ENCODE results near the gene ZNF239.
"Not testable (repeated sequence)": the region's sequence is repeated elsewhere in the genome, so short reads cannot be mapped to it uniquely, and the experiment has no call there.

The ZNF239 gene

DNA sequence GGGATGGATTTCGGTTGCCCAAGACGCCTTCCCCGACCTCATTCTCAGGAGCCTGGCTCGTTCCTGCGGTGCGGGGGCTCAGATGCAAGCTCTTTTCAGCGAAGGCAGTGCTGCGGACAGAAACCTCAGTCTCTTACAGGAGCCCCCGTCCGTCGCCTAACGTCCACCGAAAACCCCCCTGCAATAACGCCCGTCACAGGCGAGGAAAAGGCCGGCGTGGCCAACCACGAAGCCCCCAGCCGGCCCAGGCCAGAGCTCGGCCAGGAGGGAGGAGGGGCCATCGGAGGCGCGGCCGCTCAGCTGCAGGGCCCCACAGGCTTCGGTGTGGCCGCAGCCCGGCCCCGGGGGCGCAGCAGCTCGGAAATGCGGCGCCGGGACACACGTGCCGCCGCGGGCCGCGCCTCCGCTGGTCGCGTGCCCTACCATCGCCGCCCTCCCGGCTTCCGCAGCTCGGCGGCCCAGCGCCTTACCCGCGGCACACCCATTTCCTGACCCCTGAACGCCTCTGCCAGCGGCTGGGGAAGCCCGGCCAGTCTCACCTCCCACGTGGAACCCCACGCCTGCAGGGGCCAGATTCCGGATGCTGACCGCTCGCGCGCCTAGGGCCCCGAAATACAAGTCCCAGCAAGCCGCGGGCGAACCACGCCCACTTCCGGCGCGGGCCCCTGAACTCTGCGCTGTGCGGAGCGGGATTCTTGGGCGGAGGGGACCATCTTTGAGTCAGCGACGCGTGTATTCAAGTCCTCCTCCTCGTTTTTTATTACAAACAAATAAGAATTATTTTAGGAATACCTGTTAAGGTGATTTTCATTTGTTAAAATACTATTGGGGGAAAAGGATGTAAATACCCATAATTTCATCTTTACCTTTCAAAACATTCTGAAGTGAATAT, at the start of gene ZNF239:
TSS of gene ZNF239 (minus strand) at position 616 of the 892 bp plus-strand sequence. CDS start 16,537 bp downstream, outside the sequence.
- TF ChIP-seq JUND (IDR thresholded peaks at IDR 0.05; ENCODE audit: low read depth) = no peak
- in situ Hi-C loops (cut with HindIII; ENCODE audit: low pct_unique_long_range_greater_than_20kb, low sequenced_read_pairs) = no loop called here
- DNase-seq (ENCODE audit: low read depth in 1 of 2, low spot score in 1 of 2) = peak; percentile 54 to 92

DNA sequence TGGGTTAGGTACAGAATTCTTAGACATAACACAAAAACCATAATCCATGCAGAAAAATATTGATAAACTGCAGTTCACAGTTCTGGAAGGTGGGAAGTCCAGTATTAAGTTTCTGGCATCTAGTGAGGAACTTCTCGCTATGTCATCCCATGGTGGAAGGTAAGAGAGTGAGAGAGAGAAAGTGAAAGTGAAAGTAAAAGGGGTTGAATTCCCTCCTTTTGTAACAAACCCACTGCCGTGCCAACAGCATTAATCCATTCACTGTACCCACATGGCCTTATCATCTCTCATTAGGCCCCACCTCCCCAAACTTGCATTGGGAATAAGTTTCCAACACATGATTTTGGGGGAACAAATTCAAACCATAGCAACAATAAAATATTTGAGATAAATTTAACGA, 48.9 kb upstream of the ZNF239 start:
- in situ Hi-C loops (cut with HindIII; ENCODE audit: low pct_unique_long_range_greater_than_20kb, low sequenced_read_pairs) = no loop called here
- no peak for DNase-seq (ENCODE audit: low read depth in 1 of 2, low spot score in 1 of 2)
- TF ChIP-seq JUND (IDR thresholded peaks at IDR 0.05; ENCODE audit: low read depth) = no peak

DNA sequence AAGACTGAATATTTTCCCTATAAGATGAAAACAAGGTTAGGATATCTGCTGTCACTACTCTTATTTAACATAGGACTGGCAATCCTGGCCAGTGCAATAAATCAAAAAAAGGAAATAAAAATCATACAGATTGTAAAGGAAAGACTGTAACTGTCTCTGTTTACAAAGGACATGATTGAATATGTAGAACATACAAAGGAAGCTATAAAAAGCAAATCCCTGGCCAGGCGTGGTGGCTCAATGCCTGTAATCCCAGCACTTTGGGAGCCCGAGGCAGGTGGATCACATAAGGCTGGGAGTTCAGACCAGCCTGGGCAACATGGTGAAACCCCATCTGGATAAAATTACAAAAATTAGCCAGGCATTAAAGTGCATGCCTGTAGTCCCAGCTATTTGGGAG, 47.6 kb upstream of the ZNF239 start:
- in situ Hi-C loops (cut with HindIII; ENCODE audit: low pct_unique_long_range_greater_than_20kb, low sequenced_read_pairs) = no loop called here
- TF ChIP-seq JUND (IDR thresholded peaks at IDR 0.05; ENCODE audit: low read depth) = no peak
- no peak for DNase-seq (ENCODE audit: low read depth in 1 of 2, low spot score in 1 of 2)

DNA sequence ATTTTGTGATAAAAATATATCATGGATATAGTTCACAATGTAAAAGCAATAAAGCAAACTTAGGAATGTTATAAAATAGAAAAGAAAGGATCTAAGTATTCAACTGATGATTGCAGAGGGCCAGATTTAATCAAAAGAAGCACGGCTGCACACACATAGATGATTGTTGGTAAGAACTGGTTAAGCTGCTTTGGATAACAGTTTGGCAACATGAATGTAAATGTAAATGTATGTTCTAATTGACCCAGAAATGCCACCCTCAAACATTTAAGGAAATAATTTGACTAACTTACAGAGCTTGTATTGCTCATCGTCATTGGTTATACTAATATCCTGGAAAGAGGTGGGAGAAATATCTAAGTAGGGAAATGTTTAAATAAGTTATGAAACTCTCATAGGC, 45.0 kb upstream of the ZNF239 start:
- TF ChIP-seq JUND (IDR thresholded peaks at IDR 0.05; ENCODE audit: low read depth) = no peak
- in situ Hi-C loops (cut with HindIII; ENCODE audit: low pct_unique_long_range_greater_than_20kb, low sequenced_read_pairs) = no loop called here
- peak in 1 of 2 experiments; percentile 58 for DNase-seq (ENCODE audit: low read depth in 1 of 2, low spot score in 1 of 2)

DNA sequence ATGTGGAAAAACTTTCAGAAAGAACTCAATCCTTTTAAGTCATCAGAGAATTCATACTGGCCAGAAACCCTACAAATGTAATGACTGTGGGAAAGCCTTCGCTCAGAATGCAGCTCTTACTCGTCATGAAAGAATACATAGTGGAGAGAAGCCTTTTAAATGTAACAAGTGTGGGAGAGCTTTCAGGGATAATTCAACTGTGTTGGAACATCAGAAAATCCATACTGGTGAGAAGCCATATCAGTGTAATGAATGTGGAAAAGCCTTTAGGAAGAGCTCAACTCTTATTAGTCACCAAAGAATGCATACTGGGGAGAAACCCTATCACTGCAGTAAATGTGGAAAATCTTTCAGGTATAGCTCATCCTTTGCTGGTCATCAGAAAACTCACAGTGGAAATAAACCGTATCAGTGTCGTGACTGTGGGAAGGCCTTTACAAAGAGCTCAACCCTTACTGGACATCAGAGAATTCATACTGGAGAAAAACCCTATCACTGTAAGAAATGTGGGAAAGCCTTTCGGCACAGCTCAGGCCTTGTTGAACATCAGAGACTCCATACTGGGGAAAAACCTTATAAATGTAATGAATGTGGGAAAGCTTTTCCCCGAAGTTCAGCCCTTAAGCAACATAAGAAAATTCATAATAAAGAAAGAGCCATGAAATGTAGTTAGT, 42.4 kb upstream of the ZNF239 start:
- no peak for TF ChIP-seq JUND (IDR thresholded peaks at IDR 0.05; ENCODE audit: low read depth)
- in situ Hi-C loops (cut with HindIII; ENCODE audit: low pct_unique_long_range_greater_than_20kb, low sequenced_read_pairs) = no loop called here

DNA sequence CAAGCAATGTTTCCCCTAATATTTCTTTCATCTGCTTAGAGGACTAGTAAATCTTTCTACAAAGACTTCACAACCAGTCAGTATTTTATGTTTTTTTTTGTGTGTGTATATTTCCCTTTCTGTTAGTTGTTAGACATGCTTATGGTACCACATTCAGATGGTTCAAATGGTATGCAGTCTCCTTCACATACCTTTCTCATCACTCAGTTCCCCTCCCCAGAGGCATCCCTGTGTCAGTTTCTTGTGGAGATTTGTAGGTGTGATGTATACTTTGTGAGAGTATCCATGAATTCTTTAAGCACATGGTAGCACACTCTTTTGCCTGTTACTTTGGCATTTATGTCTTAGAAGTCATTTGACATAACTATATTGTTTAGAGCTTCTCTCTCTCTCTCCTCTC, 36.2 kb upstream of the ZNF239 start:
- in situ Hi-C loops (cut with HindIII; ENCODE audit: low pct_unique_long_range_greater_than_20kb, low sequenced_read_pairs) = no loop called here
- TF ChIP-seq JUND (IDR thresholded peaks at IDR 0.05; ENCODE audit: low read depth) = no peak

More for the DNA sequence above, 42.4 kb upstream of the ZNF239 start:
- no peak for DNase-seq (ENCODE audit: low read depth in 1 of 2, low spot score in 1 of 2)

DNA sequence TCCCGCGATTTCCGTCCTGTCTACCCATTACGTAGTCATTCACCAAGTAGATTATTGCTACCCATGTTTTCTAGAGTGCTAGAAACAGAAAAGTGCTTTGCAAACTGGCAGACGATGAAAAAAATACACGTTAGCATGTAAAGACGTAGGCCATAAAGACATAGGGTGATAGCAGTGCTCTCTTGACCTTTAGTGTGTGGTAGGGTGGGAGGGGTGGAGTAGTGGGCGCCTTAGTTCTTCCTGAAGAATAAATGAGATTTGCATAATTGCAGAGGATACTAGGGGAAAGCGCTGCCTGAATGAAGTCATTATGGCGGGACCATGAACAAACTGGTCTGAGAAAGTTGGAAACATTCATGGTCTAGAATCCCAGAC, 32.8 kb upstream of the ZNF239 start:
- in situ Hi-C loops (cut with HindIII; ENCODE audit: low pct_unique_long_range_greater_than_20kb, low sequenced_read_pairs) = no loop called here
- no peak for DNase-seq (ENCODE audit: low read depth in 1 of 2, low spot score in 1 of 2)
- TF ChIP-seq JUND (IDR thresholded peaks at IDR 0.05; ENCODE audit: low read depth) = no peak

More for the DNA sequence above, 36.2 kb upstream of the ZNF239 start:
- no peak for DNase-seq (ENCODE audit: low read depth in 1 of 2, low spot score in 1 of 2)

DNA sequence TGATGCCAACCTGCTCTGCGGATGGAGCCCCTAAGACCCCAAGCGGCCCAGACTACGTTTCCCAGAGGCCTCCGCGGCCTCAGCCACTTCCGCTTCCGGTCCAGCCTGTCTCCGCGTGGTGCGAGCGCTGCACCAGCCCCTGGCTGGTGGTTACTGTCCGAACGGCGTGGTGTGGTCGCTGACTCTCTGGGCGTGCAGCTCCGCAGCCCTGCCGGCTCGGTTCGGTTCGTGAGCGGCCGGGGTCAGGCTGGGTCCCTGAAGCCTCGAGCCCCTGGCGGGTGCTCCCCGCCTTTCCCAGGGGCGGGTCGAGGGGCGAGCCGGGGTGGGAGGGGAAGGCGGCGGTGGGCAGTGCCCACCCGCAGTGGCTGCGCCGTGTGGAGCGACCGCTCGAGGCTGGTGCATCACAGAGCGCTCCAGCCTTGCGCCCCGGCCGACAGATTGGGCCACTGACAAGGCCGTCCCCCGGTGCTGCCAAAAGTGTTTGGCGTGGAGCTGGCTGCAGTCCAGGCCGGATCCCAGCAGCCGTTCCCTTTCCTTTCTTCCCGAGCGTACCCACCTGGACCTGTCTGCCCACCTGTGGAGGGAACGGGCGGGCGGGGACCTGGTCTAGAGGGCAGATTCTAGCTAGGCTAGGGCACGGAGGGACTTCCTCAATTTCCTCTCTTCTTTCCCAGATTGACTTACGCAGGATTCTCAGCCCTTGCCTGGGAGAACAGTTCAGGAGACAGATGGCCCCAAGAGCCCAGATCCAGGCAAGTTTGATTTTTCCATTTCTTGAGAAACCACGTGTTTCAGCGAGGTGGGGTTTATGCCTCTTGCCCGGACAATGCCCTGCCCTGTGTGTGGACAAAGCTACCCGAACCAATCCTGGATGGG, 32.1 kb upstream of the ZNF239 start, which contains the start of gene ZNF485:
TSS of gene ZNF485 (plus strand) at position 116 of the 876 bp plus-strand sequence. CDS start at position 729, 613 bp downstream.
- no peak for TF ChIP-seq JUND (IDR thresholded peaks at IDR 0.05; ENCODE audit: low read depth)
- in situ Hi-C loops (cut with HindIII; ENCODE audit: low pct_unique_long_range_greater_than_20kb, low sequenced_read_pairs) = no loop called here
- peak; percentile 85 to 86 for DNase-seq (ENCODE audit: low read depth in 1 of 2, low spot score in 1 of 2)

DNA sequence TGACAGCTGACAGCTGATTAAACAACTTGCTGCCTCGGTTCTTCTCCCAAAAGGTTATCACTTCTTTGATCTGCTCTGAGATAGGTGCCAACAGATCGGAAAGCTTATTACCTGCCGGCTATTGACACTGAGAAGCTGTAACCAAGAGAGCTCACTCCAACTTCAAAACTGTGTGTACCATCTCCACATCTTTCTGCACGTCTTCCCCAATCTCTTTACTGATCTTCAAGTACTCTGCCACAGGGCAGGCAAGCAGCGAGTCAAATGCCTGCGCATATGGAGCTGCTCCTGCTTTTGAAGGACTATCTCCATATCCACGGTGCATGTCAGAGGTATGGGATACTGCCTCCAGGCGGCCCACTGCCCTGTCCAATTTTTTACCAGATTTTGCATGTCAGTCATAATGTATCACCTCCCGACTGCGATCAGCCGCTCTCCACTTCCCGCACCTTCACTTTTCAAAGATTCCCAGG, 31.5 kb upstream of the ZNF239 start:
- peak in 1 of 2 experiments; percentile 85 for DNase-seq (ENCODE audit: low read depth in 1 of 2, low spot score in 1 of 2)
- in situ Hi-C loops (cut with HindIII; ENCODE audit: low pct_unique_long_range_greater_than_20kb, low sequenced_read_pairs) = no loop called here
- TF ChIP-seq JUND (IDR thresholded peaks at IDR 0.05; ENCODE audit: low read depth) = no peak

DNA sequence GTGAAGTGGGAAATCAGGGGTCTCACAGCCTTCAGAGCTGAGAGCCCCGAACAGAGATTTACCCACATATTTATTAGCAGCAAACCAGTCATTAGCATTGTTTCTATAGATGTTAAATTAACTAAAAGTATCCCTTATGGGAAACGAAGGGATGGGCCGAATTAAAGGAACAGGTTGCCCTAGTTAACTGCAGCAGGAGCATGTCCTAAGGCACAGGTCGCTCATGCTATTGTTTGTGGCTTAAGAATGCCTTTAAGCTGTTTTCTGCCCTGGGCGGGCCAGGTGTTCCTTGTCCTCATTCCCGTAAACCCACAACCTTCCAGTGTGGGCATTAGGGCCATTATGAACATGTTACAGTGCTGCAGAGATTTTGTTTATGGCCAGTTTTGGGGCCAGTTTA, 27.2 kb upstream of the ZNF239 start:
- peak in 1 of 2 experiments; percentile 64 for DNase-seq (ENCODE audit: low read depth in 1 of 2, low spot score in 1 of 2)
- in situ Hi-C loops (cut with HindIII; ENCODE audit: low pct_unique_long_range_greater_than_20kb, low sequenced_read_pairs) = not testable (repeated sequence)

DNA sequence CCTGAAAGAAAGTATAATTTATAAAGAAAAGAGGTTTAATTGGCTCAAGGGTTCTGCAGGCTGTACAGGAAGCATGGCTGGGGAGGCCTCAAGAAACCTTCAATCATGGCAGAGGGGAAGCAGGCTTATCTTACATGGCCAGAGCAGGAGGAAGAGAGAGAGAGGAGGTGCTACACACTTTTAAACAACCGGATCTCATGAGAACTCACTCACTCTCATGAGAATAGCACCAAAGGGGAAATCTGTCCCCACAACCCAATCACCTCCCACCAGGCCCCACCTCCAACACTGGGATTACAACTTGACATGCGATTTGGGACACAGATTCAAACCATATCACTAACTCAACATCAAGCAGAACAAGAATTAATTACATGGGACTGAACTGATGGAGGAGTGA, 24.9 kb upstream of the ZNF239 start:
- in situ Hi-C loops (cut with HindIII; ENCODE audit: low pct_unique_long_range_greater_than_20kb, low sequenced_read_pairs) = no loop called here
- no peak for TF ChIP-seq JUND (IDR thresholded peaks at IDR 0.05; ENCODE audit: low read depth)
- no peak for DNase-seq (ENCODE audit: low read depth in 1 of 2, low spot score in 1 of 2)

DNA sequence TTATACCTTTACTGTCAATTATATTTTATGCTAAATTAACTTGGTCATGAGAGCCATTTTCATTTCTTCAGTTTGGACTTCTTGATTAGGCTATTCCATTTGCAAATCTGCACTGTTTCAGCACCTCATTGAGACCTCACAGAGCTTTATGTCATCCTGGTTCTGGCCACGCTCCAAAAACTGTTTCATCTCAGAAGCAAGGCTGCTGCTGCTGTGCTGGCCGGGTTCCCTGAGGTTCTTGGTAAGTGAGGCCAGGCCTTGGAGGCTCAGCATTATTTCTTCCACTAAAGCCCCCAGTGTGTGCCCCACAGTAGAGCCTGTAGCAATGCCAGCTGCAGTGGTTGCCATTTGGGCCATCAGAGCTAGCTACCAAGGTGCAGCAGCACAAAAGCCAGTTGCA, 24.0 kb upstream of the ZNF239 start:
- in situ Hi-C loops (cut with HindIII; ENCODE audit: low pct_unique_long_range_greater_than_20kb, low sequenced_read_pairs) = no loop called here
- TF ChIP-seq JUND (IDR thresholded peaks at IDR 0.05; ENCODE audit: low read depth) = no peak
- peak in 1 of 2 experiments; percentile 48 for DNase-seq (ENCODE audit: low read depth in 1 of 2, low spot score in 1 of 2)

Measured in T47D (cell line).